NCI-H146 treated with DMSO at 0.1 percent for 48 hours (cell line): ENCODE results near the gene TTC38.
"Not testable (repeated sequence)": the region's sequence is repeated elsewhere in the genome, so short reads cannot be mapped to it uniquely, and the experiment has no call there.

Source experiments
- DNase-seq: peaks from one replicate; lab custom pipeline; 2025; ENCODE audit not compliant: unreplicated experiment; lab: John Stamatoyannopoulos, UW

The TTC38 gene

GRCh38 chr22:46295277-46295971, 27.6 kb downstream of the TTC38 start:
- no peak for DNase-seq

- peak; percentile 83 for DNase-seq
These were observed 28.7 kb downstream of the TTC38 start, which contains the start of gene GTSE1 for GRCh38 chr22:46296257-46297150. GTSE1 (plus strand) TSS chr22:46296870; CDS start chr22:46297401, 531 bp downstream.

- no peak for DNase-seq
These were observed 29.5 kb downstream of the TTC38 start for GRCh38 chr22:46297151-46297812.

GRCh38 chr22:46299101-46299500, 31.3 kb downstream of the TTC38 start:
- no peak for DNase-seq

GRCh38 chr22:46300491-46300890, 32.7 kb downstream of the TTC38 start:
- DNase-seq = no peak

DNA sequence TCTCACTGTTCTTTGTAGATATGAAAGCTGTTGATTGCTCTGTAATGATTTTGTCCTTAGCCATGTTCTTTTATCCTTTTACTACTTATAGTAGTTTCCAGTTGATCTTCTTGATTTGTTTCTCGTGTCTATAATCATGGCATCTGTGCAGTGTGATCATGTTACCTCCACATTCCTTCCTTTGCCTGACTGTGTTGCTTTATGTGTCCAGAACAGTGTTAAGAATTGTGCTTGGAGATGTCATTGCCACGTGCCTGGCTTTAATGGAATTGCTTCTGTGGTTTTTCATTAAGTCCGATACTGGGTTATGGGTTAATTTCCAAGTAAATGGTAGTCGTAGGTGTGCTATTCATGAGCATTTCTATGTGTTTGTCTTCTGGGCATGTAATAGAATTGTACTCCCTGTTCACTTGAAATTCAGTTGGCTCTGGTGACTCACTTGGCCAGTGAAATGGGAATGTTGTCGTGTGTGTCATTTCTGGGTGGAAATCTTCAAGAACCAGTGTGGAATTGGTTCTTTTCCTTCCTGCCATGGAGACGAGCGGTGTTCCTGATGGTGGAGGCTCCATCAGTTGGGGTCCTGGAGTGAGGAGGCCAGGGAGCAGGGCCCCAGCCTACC, 35.6 kb downstream of the TTC38 start:
- DNase-seq = no peak

GRCh38 chr22:46308283-46308988, 40.6 kb downstream of the TTC38 start:
- DNase-seq = no peak

DNA sequence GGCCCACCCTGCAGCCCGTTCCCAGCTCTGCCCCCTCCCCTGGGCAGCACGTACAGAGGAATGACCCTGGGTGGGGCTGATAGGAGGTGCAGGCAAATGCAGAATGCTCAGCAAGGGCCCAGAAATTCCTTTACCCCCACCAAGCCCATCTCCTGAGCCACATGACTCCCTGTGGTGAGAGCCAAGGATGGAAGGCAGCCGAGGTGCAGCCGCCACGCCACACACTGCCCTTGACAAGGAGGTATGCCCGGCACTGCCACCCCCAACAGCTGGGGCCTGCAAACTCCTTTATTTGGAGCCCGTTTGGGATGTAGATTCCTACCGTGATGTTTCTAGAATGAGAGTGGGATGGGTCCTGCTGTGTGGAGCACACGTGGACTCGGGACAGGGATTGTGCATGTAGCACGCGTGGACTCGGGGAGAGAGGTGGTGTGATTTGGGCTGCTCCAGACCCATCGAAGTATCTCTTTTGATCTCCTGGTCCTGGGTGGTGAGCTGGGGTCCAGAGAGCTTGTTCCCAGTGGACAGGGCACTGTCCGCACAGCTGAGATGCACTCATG, 41.8 kb downstream of the TTC38 start:
- no peak for DNase-seq

GRCh38 chr22:46312056-46312455, 44.2 kb downstream of the TTC38 start:
- DNase-seq = no peak

DNA sequence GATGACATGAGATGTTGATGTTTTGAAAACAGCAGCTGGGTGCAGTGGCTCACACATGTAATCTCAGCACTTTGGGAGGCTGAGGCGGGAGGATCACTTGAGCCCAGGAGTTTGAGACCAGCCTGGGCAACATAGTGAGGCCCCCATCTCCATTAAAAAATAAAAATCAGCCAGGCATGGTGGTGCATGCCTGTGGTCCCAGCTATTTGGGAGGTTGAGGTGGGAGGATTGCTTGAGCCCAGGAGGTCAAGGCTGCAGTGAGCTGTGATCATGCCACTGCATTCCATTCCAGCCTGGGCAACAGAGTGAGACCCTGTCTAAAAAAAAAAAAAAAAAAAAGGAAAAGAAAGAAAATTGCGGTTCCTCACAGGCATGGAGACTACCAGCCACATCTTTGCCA, 45.0 kb downstream of the TTC38 start:
- not testable (repeated sequence) for DNase-seq

GRCh38 chr22:46315976-46316375, 48.2 kb downstream of the TTC38 start:
- DNase-seq = no peak

- no peak for DNase-seq
These were observed 49.8 kb downstream of the TTC38 start for GRCh38 chr22:46317646-46318045.

GRCh38 chr22:46318576-46318975, 50.8 kb downstream of the TTC38 start:
- DNase-seq = no peak

- no peak for DNase-seq
These were observed 51.5 kb downstream of the TTC38 start for GRCh38 chr22:46319319-46319718.

- no peak for DNase-seq
These were observed 52.4 kb downstream of the TTC38 start for GRCh38 chr22:46320166-46320710.

- no peak for DNase-seq
These were observed 53.0 kb downstream of the TTC38 start for GRCh38 chr22:46320716-46321386.

DNA sequence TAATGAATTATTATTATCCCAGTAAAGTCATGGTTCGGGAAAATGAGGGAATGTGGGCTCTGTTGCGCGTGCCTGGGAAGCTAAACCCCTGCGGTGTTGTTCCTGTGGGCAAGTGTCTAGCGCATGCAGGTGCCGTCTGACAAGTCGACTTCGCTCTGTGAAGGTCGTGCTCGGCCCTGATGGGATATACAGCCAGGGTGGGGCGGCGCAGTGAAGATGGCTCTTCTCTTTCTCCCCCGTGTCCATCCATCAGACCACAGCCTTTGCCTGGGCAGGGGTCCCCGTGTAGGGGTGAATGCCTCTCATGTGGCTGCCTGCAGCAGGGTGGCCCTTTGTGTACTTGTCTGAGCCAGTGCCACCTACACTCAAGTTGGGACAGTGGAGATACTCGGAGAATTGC, 54.9 kb downstream of the TTC38 start:
- no peak for DNase-seq

DNA sequence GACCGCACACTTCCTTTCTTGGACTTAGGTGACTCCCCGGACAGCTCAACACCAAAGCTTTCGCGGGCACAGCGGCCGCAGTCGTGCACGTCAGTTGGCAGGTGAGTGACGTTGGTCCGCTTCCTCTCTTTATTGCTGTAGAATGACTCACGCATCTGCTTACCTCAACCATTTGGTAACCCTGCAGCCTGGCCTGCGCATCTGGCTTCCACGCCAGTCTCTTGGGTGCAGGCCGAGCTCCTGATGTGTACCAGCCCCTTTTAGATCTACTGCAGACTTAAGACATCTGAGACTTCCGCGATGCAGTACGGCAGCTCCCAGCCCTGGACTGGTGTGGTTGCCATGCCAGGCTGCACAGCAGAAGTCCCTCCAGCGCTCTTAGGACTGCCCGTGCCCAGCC, 55.4 kb downstream of the TTC38 start:
- no peak for DNase-seq

DNA sequence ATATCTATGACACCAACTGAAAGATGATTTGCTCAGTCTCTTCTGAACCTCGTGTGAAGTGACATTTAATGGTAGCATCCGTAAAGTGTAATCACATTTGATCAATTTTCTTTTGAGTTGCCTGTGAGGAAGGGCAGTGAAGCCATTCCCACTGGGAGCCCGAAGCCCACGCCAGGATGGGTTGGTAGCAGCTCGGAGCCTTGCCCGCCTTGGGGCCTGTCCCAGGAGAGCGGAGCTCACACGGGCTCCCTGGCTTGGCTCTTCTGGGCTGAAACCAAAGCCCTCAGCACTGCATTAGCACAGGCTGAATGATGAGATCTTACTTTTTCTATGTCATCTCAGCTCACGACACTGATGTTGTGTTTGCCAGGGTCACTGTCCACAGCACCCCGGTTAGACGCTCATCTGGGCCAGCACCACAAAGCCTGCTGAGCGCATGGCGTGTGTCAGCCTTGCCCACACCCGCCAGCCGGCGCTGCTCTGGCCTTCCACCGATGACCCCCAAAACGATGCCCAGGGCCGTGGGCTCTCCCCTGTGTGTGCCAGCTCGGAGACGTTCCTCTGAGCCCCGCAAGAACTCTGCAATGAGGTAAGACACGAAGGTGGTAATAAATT, 58.4 kb downstream of the TTC38 start:
- DNase-seq = no peak
